A549 (cell line): ENCODE measurements around the gene TLE1.

ENCODE experiments used
- CTCF ChIP-seq: fragments of >200 bp; sonication (Bioruptor Twin); formaldehyde crosslinking; IDR thresholded peaks from 3 replicates; pipeline ENCODE4 v1.5.1; 2016
- ESRRA ChIP-seq: fragments of 150-350 bp; IDR thresholded peaks from 2 replicates; pipeline ENCODE4 v1.6.1; 2014; ENCODE audit warnings: mild to moderate bottlenecking, low read length, borderline replicate concordance
- KDM1A ChIP-seq: fragments of 200-600 bp; sonication (generic); IDR thresholded peaks from 2 replicates; pipeline ENCODE4 v1.6.1; 2016; ENCODE audit warnings: low read depth, mild to moderate bottlenecking
- MAX ChIP-seq: IDR thresholded peaks from 2 replicates; pipeline ENCODE4 v1.6.1; 2012
- NFE2L2 ChIP-seq: fragments of 150-350 bp; conservative IDR thresholded peaks from 2 replicates; pipeline ENCODE4 v1.6.1; 2014; ENCODE audit warnings: low read length
- POLR2A ChIP-seq: IDR thresholded peaks from 2 replicates; pipeline ENCODE4 v1.6.1; 2012; ENCODE audit warnings: mild to moderate bottlenecking, low read length
- RARB ChIP-seq: fragments of 250-450 bp; sonication (Bioruptor Pico); IDR thresholded peaks from 2 replicates; pipeline ENCODE4 v1.8.0; 2021; ENCODE audit warnings: mild to moderate bottlenecking, moderate library complexity

GRCh38 chr9:81565609-81566008, 123.7 kb downstream of the TLE1 start:
- TF ChIP-seq ESRRA: no peak
- TF ChIP-seq MAX: no peak
- TF ChIP-seq RARB (CRISPR knock-in tag): no peak
- TF ChIP-seq CTCF: no peak
- no peak for TF ChIP-seq POLR2A
- TF ChIP-seq KDM1A: no peak
- TF ChIP-seq NFE2L2: no peak
